Effector memory CD4-positive, alpha-beta T cell (primary cell): ENCODE measurements around the gene PCDHA1.
"Not testable (repeated sequence)": the region's sequence is repeated elsewhere in the genome, so short reads cannot be mapped to it uniquely, and the experiment has no call there.

Source experiments
- DNase-seq, 3 donors: peaks; one replicate each; pipeline ENCODE4 v3.0.0-alpha.2; 2020
- H3K27ac ChIP-seq: 2 replicates; pipeline ENCODE4 v1.7.0; 2013; ENCODE audit warnings: mild to moderate bottlenecking, low read length, moderate library complexity; ENCODE audit not compliant: insufficient read depth, poor library complexity, severe bottlenecking
- H3K27me3 ChIP-seq: replicated peaks from 2 replicates; pipeline ENCODE4 v1.7.0; 2013; ENCODE audit warnings: mild to moderate bottlenecking, low read length; ENCODE audit not compliant: insufficient read depth, control insufficient read depth, poor library complexity, severe bottlenecking
- H3K36me3 ChIP-seq: 2 replicates; pipeline ENCODE4 v1.7.0; 2013; ENCODE audit warnings: mild to moderate bottlenecking, low read length, moderate library complexity; ENCODE audit not compliant: control insufficient read depth, insufficient read depth
- H3K4me1 ChIP-seq: 2 replicates; pipeline ENCODE4 v1.7.0; 2013; ENCODE audit warnings: low read length, mild to moderate bottlenecking; ENCODE audit not compliant: control insufficient read depth, insufficient read depth, poor library complexity, severe bottlenecking
- H3K4me3 ChIP-seq: 2 replicates; pipeline ENCODE4 v1.7.0; 2013; ENCODE audit warnings: low read length, low read depth, mild to moderate bottlenecking; ENCODE audit not compliant: insufficient read depth, poor library complexity, severe bottlenecking
- H3K9me3 ChIP-seq: 2 replicates; pipeline ENCODE4 v1.7.0; 2013; ENCODE audit warnings: mild to moderate bottlenecking, low read length, moderate library complexity; ENCODE audit not compliant: control insufficient read depth
- total RNA-seq, 3 donors: gene quantifications; one replicate each; lab custom pipeline; 2026; lab: John Stamatoyannopoulos, UW

Gene PCDHA1
- total RNA-seq: 0 reads per million in 3 donors

- Histone ChIP-seq H3K4me1 (no peaks in the 10 kb centered on the region), H3K4me3 (no peak within 1 kb of the TSS), H3K27ac (no peak within 1 kb of the TSS), H3K36me3 (no peaks in the 10 kb centered on the region), H3K9me3 (peaks cover 10% of the 10 kb centered on the region), H3K27me3 (no peaks in the 10 kb centered on the region)
- no peak for DNase-seq
Measured at GRCh38 chr5:140785905-140786686, at the start of gene PCDHA1. TSS of gene PCDHA1 (plus strand) at chr5:140786140.

DNA sequence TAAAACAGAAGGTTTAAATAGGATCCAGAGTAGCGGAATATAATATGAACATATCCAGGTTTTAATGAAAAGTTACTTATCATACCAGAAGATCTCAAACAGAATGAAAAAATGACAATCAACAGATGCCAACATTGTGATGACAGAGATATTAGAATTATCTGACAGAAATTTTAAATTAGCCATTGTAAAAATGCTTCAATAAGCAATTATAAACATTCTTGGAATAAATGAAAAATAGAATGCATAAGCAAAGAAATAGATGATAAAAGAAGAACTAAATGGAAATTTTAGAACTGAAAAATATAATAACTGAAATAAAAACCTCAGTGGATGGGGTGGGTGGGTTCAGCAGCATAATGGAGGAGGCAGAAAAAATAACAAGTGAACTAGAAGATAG, 48.5 kb upstream of the PCDHA1 start:
- H3K4me3 ChIP-seq: no peak overlapping the region
- H3K27ac ChIP-seq: no peak overlapping the region
- no peaks in the 10 kb centered on the region for H3K9me3 ChIP-seq
- H3K27me3 ChIP-seq: no peaks in the 10 kb centered on the region
- H3K36me3 ChIP-seq: no peaks in the 10 kb centered on the region
- H3K4me1 ChIP-seq: no peaks in the 10 kb centered on the region
- DNase-seq: no peak

DNA sequence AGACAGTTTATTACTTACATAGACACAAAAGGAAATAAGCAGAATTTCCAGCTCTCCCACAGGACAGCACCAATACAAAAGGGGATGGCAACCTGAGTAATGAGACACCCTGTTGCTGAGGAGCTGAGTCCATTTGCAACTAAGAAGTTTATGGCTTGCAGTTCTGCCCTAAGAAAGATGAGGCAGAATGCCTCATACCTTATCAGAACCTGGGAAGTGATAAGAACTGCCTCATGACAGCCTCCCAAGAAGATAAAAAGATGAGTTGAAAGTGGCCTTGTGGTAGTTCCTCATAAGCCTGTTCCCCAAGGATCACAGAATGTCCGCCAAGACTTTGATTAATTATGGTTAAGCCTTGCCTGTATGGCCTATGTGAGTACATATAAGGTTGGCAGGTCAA, 44.0 kb upstream of the PCDHA1 start:
- H3K4me1 ChIP-seq: no peaks in the 10 kb centered on the region
- no peaks in the 10 kb centered on the region for H3K9me3 ChIP-seq
- no peak for DNase-seq
- no peak overlapping the region for H3K4me3 ChIP-seq
- no peaks in the 10 kb centered on the region for H3K36me3 ChIP-seq
- no peaks in the 10 kb centered on the region for H3K27me3 ChIP-seq
- H3K27ac ChIP-seq: no peak overlapping the region

- Histone ChIP-seq H3K27ac (no peak overlapping the region), H3K4me3 (no peak overlapping the region), H3K4me1 (no peaks in the 10 kb centered on the region), H3K27me3 (no peaks in the 10 kb centered on the region), H3K36me3 (no peaks in the 10 kb centered on the region), H3K9me3 (peaks cover 23% of the 10 kb centered on the region)
- DNase-seq: no peak
Measured at GRCh38 chr5:140753561-140753960, 32.4 kb upstream of the PCDHA1 start.

DNA sequence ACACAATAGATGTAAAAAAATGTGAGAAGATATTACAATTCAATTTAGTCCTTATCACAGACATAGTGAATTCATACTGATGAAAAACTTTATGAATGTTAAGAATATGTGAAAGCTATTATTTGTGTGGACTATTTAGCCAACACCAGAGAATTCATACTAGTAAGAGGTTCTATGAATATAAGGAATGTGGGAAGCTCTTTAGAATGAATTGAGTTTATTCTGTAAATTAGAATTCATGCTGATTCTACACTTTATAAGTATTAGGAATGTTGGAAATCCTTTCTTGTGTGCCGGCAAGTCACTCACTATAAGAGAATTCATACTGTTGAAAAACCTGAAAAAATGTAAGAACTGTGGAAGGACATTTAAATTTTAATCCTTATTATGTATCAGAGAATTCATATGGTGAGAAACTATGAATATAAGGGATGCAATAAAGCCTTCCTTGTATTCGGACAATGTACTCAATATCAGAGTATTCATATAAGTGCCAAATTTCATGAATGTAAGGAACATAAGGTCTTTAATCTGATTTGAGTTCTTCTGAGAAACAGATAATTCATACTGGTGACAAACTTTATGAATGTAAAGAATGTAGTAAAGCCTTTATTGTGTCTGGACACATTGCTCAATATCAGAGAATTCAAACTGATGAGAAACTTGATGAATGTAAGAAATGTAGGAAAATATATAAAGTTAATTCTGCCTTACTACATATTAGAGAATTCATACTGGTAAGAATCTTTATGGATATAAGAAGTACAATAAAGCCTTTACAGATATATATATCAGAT, 21.6 kb upstream of the PCDHA1 start:
- H3K9me3 ChIP-seq: peaks cover 33% of the 10 kb centered on the region
- H3K27me3 ChIP-seq: no peaks in the 10 kb centered on the region
- no peak overlapping the region for H3K27ac ChIP-seq
- no peaks in the 10 kb centered on the region for H3K4me1 ChIP-seq
- no peak for DNase-seq
- no peaks in the 10 kb centered on the region for H3K36me3 ChIP-seq
- no peak overlapping the region for H3K4me3 ChIP-seq

- DNase-seq: no peak
- H3K9me3 ChIP-seq: peaks cover 30% of the 10 kb centered on the region
- H3K4me1 ChIP-seq: no peaks in the 10 kb centered on the region
- H3K27ac ChIP-seq: no peak overlapping the region
- no peaks in the 10 kb centered on the region for H3K27me3 ChIP-seq
- no peaks in the 10 kb centered on the region for H3K36me3 ChIP-seq
- no peak overlapping the region for H3K4me3 ChIP-seq
Measured at GRCh38 chr5:140767444-140767843, 18.5 kb upstream of the PCDHA1 start.

- H3K4me1 ChIP-seq: no peaks in the 10 kb centered on the region
- H3K27me3 ChIP-seq: no peaks in the 10 kb centered on the region
- H3K36me3 ChIP-seq: no peaks in the 10 kb centered on the region
- H3K27ac ChIP-seq: no peak overlapping the region
- no peak for DNase-seq
- H3K4me3 ChIP-seq: no peak overlapping the region
- H3K9me3 ChIP-seq: peaks cover 5% of the 10 kb centered on the region
Measured at GRCh38 chr5:140780512-140780911, 5.4 kb upstream of the PCDHA1 start.

DNA sequence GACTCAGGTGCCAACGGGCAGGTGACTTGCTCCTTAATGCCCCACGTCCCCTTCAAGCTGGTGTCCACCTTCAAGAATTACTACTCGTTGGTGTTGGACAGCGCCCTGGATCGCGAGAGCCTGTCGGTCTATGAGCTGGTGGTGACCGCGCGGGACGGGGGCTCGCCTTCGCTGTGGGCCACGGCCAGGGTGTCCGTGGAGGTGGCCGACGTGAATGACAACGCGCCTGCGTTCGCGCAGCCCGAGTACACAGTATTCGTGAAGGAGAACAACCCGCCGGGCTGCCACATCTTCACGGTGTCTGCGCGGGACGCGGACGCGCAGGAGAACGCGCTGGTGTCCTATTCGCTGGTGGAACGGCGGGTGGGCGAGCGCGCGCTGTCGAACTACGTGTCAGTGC, 1.5 kb downstream of the PCDHA1 start:
- H3K27ac ChIP-seq, H3K4me1 ChIP-seq, DNase-seq, H3K36me3 ChIP-seq, H3K27me3 ChIP-seq, H3K4me3 ChIP-seq: not testable (repeated sequence)
- H3K9me3 ChIP-seq: peaks cover 10% of the 10 kb centered on the region

- H3K27me3 ChIP-seq, H3K4me3 ChIP-seq, H3K36me3 ChIP-seq, H3K9me3 ChIP-seq, H3K4me1 ChIP-seq, DNase-seq, H3K27ac ChIP-seq: not testable (repeated sequence)
Measured at GRCh38 chr5:140787849-140788504, 2.0 kb downstream of the PCDHA1 start.

GRCh38 chr5:140791089-140791488, 5.1 kb downstream of the PCDHA1 start:
- Histone ChIP-seq H3K4me1 (no peaks in the 10 kb centered on the region), H3K27me3 (no peaks in the 10 kb centered on the region), H3K27ac (no peak overlapping the region), H3K36me3 (no peaks in the 10 kb centered on the region), H3K4me3 (no peak overlapping the region), H3K9me3 (peaks cover 11% of the 10 kb centered on the region)
- no peak for DNase-seq
